Activated T-cell treated with anti-CD3 and anti-CD28 coated beads for 1 hour (primary cell): ENCODE results near the gene SERTM2.
"Not testable (repeated sequence)": the region's sequence is repeated elsewhere in the genome, so short reads cannot be mapped to it uniquely, and the experiment has no call there.

Experiments
- DNase-seq: peaks from one replicate; pipeline ENCODE4 v3.0.0-alpha.2; 2020; ENCODE audit warnings: low read depth

SERTM2 gene

DNA sequence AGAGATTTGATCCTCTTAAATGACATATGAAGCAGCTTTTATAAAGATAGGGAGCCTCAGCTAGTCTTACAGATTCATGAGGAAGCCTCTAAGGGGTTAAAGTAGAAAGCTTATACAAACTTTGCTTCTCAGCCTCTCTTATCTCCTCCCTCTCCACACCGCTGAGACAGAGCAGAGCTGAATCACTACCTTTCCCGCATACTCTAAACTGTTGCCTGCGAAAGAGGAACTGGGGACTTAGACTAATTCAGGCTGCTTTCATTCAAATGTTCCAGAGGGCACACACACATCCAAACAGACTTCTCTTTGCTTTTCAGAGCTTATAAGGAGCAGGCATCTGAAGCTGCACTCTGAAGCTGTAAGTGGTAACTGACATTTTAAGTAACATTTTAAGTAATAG is at the start of gene SERTM2:
SERTM2 (plus strand) TSS at position 169 of the 400 bp plus-strand sequence. CDS start 7,213 bp downstream, outside the sequence.
- no peak for DNase-seq

DNA sequence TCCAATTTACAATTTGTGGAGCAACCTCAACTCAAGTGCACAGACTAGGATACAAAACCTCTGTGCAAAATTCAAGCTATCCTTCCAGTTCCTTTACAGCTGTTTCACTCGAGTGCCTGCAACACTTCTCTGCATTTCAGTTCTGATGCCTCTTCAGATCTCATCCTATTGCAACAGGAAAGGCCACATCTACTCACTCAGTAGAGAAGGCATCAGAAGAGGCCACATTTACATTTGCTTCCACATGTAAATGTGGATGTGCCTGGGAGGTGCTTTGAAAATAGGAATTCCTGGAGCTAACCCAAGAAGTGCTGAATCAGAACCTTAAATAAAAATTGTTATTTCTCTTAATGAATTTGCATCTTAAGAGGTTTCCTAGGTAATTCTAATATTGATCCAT is 45.8 kb upstream of the SERTM2 start:
- DNase-seq, result no peak

DNA sequence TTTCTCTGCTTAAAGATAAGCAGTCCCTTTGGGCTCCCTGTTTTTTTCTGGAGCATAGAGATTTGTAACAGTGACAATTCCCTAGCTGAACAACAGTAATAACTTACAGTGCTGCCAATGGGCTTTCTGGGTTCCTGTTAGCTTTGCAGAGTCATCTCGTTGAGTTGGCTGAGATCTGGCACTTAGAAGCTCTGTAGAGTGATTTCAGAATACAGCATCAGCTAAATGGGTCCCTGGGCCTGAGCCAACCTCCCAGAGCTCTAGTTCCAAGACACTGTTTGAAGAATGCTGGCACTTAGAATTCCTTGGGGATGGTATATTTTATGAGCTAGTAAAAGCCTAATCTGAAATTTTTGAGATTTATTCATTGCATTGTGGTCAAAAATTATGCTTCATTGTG is 43.5 kb upstream of the SERTM2 start:
- no peak for DNase-seq

DNA sequence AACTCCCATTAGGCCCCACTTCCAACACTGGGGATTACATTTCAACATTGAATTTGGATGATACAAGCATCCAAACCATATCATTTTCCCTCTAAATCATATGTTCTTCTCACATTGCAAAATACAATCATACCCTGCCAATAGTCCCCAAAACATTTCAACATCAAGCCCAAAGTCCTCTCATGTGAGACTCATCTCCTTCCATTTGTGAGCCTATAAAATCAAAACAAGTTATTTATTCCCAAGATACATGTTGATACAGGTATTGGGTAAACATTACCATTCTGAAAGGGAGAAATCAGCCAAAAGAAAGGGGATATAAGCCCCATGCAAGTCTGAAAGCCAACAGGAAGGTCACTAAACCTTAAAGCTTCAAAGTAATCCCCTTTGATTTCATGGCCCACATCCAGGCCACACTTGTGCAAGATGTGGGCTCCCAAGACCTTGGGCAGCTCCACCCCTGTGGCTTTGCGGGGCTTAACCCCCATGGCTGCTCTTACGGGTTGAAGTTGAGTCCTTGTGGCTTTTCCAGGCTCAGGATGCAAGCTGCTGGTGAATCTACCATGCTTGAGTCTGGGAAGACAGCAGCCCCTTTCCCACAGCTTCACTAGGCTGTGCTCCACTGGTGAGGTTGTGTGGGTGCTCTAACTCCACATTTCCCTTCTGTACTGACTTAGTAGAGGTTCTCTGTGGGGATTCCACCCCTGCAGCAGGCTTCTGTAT is 40.6 kb upstream of the SERTM2 start:
- no peak for DNase-seq

DNA sequence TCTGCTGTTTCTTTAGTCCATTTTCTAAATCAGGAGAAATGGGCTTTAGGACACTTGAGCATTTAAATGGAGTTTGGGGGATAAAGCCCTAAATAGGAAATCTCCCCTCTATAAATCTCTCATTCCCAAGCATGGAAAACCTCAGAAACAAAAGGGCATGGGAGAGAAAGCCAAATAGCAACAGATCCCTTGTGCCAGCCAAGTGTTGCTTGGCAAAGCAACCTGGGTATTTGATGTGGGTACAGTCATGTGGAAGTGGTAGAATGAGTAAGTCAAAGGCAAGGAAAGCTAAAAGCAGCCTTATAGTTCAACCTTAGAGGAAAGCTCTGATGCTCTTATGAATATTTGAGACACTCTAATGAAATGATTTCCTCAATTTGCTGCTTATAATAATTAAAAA is 29.5 kb upstream of the SERTM2 start:
- DNase-seq, result no peak

DNA sequence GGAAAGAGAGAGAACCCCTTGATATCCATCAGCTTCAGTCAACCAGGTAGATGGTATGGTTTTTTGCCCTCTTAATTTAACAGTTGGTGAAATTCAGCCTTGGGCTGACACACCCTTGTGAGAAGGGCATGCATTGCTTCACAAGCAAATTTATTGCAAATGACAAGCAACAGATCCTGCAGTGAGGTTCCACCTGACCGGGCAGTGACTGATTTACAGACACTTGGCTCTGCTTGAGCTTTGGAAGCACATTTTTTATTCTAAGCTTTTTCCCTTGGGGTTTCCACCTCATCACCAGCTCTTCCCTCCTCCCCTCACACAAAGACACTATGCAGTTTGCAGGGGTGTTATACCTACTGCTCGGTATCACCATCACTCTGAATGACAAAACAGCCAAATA is 28.3 kb upstream of the SERTM2 start:
- no peak for DNase-seq

DNA sequence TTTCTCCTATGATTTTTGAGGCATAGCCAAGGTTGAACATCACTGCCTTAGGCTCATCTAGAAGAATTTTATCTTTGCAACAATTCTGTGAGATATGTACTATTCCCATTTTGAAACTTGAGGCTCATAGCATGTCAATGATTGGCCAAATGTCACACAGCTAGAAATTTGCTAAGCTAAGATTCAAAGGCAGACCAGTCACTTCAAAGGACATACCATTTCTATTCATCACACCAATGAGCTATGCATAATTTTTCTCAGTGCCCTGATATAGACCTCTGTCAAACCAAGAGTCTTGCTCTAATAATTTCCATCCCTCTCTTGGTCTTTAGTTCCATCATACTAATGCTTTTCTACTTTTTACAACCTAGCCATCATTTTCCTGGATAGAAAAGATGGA is 27.6 kb upstream of the SERTM2 start:
- no peak for DNase-seq

DNA sequence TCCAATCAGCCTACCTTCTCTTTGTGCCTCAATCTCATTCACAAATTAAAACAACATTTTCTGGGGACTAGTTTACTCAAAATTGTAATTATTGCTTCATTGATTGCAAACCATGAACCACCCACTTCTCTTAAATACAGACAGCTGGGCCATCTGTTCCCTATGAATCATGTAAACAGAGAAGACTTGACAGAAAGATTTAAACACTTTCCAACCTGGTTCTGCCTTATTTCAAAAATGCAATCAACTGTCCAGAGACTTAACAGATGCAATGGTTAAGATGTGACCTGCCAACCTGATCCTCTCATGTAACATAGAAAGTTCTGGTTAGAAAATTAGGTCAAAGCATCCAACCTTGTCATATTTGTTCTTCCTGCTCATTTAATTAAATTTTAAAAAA is 20.8 kb upstream of the SERTM2 start:
- no peak for DNase-seq

DNA sequence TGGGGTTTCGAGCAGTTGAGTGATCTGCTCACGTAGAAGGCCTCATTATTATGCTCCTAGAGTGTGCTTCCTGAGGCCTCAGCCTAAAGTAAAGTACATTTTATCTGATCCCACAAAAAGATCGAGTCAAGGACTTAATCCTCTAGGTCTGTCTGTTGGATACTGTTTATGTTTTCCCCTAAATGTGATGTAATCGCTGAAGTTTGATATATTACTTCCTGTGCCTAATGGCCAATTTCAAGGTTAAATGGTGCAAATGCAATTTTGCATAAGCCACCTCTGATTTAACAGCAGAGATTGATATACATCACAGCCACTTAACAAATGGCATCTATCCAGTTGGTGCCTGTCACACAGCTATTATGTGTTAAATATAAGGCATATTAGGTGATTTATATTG is 19.4 kb upstream of the SERTM2 start:
- no peak for DNase-seq

DNA sequence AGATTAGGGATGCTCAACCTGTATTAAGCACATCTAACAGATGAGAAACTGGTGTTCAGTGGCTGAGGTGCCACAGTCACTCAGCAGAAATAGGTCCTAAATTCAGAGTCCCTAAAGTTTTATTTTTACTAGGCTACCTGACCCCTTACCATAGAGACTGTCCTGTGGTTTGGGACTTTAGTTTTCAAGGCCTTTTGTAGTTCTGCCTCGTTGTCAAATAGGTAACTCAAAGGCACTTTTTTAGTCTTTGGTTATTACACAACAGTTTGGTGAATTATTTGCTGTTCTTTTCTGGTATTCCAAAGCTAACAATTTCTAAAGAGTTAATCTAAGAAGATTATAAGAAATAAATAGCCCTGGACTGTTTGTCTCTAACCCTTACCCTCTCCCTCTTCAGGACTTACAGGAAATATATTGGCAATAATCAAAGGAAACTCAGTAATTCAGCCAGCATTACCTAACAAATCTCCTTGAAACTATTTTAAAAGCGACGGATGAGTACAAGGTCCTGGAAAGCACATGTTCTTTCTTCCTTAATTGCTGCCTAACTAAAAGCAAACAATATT is 12.8 kb upstream of the SERTM2 start:
- no peak for DNase-seq

DNA sequence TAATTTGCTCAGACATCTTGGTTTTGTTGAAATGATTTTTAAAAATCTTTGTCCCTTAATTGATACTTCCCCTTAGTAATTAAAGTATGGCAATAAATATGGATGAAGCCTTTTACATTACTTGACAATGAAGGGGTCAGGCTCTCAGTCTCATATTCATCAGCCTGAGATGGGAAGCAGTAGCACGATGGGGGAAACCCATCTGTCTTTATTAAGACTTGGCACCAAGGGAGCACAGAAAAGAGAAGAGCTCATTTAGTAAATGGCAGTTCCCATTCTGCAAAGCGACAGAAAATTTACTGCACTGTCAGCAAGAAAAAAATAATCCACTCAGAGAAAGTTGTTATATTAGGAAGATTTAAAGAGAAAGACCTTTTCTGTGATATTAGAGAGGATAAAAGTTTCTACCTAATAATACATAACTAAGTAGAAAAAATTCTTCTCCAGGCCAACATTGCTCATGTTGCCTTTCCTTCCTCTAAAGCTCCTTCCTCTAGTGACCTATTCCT is 7.9 kb upstream of the SERTM2 start:
- no peak for DNase-seq

DNA sequence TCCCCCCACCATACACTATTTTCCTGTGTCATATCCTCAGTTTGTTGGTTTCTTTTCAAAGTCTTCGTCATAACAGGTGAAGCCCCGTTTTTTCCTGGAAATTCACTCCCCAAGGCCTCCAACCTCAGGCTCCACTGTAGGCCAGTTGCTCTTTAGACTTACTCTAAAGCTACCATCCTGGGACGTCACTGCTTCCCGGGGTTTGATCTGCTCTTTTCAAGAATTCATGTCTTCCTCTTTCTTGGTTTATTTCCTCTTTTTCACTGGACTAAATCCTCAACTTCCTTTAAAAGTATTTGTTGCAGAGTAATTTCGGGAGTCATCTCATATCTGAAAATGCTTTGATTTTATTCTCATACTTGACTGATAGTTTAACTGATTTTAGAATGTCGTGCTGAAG is 6.5 kb upstream of the SERTM2 start:
- no peak for DNase-seq

DNA sequence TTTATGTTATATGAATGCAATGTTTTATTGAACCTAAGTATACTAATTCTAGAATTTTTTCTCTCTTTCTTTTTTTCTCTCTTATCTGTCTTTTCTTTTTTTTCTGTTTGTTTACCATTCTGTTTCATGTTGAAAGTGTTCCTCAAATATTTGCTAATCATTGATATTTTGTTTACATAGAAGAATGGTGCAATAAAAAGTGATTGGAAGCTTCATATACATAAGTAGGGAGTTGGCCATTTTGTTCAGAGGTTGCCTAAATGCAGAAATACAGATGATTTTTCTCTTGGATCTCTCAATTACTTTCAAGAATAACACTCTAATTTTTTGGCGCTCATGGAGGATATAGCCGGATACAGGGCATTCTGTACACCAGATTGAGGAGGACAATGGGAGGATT is 5.7 kb upstream of the SERTM2 start:
- no peak for DNase-seq

DNA sequence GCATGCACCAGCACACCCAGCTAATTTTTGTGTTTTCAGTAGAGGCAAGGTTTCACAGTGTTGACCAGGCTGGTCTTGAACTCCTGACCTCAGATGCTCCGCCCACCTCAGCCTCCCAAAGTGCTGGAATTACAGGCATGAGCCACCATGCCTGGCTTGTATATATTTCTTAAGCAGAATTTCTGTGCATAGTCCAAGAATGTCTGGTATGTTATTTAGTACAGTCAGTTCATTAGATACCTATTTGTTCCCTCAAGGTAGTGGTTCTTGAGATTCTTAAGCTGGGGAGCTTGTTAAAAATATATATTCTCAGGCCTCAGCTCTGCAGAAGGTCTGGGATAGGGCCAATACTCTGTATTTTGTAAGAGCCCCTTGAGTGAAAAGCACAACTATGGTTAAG is 4.6 kb upstream of the SERTM2 start:
- no peak for DNase-seq

DNA sequence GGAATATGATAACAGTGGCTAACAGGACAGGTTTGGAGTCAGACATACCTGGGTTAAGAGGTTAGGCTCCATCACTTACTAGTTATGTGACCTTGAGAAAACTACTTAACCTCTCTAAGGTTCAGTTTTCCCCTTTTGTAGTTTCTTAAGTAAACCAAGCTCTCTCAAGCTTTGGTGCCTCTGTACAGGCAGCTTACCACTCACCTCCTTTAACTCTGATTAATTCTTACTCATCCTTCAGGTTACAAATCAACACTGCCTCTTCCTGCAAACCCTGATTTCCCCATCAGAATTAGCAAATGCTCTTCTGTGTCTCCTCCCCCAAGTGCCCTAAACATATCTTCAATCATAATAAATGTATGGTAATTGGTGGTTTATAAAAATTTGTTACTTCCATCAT is 3.5 kb upstream of the SERTM2 start:
- no peak for DNase-seq

DNA sequence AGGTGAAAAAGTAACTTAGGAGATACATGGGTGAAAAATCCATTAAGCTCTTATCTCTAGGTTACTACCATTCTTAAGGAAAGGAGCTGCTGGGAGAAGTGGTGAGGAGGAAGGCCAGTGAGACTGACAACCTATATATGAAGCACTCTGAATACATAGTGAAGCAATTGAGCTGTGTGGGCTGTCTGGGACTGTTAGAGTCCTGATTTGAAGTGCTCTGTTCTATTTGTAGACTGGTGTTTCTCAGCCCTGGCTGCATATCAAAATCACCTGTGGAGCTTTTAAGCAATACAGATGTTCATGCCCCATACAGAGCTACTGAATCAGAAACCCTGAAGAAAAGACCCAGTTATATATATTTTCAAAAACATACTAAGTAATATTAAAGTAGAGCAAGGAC is 3.9 kb downstream of the SERTM2 start:
- no peak for DNase-seq

DNA sequence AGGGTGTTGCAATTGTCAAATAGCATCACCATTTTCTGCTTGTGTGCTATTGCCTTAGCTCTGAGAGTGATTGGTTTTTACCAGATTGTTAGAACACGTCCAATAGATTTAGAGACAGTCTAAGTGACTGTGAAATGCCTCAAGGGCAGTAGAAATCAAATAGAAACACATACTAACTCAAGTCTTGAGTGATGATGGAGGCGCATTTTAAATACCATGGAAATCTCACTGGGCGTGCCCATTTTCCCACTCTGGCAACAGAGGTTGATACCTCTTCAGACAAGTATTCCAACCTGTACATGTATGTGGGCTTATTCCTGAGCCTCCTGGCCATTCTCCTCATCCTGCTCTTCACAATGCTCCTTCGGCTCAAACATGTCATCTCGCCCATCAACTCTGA is 7.2 kb downstream of the SERTM2 start:
- no peak for DNase-seq

DNA sequence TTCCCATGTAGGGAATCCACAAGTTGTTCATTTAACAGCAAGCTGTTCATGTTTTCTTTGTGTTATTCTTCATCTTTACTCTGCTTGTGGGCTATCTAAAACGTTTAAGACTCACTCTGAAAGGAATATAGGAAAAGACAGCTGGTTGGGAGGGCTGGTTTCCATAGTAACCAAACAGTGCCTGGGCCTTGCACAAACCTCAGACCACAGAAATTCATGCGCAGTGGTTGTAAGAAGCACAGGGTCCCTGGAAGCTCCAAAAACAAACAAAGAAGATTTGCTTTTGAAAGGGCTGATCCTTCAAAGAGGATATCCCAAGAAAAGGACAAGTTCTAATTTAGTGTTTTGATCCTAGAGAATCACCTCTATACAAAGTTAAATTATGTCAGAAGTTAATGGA is 7.8 kb downstream of the SERTM2 start:
- DNase-seq, result no peak

DNA sequence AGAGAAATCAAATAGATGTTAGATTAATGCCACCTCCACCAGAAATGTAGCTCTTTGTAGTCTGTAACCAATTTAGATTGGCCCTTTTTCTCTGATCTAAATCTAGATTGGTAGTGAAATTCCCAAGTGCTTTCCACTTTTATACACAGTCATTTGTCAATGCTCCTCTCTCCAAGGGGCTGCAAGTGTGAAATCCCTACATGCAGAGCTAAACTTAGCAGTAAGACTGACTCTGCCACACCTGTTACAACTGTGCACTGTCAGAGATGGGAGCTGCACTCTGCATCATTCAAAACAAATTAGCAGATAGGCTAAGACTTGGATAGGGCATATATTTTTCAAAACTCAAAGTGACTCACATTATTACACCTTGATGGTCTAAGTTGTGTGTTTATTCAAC is 9.1 kb downstream of the SERTM2 start:
- no peak for DNase-seq

DNA sequence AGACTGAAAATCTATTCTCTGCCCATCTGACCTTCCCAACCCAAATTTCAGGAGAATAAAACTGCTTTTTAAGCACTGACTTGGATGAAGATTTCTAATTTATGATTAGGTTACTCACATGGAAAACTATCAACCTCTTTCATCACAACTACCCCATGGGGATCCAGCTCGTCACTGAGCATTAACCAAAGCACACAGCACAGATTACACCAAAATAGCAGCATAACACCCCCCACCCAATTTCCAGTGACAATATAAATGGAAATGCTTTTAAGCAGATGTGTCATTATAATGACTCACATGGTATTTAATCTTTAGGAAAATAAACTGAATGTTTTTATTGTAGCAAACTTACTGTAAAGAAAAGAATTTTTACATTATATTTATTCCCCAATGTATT is 9.7 kb downstream of the SERTM2 start:
- no peak for DNase-seq

DNA sequence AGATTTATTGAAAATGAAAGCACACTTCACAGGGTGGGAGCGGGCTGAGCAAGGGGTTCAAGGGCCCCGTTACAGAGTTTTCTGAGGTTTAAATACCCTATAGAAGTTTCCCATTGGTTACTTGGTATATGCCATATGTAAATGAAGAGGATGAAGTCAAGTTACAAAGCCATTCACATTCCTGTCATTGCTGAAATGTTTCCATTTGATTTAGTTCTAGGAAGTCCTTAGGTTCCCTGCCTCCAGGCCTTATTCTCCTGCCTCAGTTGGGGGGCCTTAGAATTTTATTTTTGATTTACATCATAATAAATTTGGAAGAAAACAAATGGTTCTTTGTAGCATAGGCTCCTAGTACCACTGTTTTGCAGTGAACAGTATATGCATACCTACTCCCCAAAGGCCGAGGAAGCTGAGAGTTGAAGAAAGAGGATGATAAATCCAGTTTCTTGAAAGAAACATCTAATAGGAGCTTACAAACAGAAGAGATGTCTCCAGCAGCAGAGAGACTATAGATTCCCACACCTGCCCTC is 31.8 kb downstream of the SERTM2 start:
- no peak for DNase-seq

DNA sequence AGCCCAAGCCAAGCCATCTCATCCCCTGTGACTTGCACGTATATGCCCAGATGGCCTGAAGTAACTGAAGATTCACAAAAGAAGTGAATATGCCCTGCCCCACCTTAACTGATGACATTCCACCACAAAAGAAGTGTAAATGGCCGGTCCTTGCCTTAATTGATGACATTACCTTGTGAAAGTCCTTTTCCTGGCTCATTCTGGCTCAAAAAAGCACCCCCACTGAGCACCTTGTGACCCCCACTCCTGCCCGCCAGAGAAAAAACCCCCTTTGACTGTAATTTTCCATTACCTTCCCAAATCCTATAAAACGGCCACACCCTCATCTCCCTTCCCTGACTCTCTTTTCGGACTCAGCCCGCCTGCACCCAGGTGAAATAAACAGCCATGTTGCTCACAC is 37.8 kb downstream of the SERTM2 start:
- DNase-seq, result not testable (repeated sequence)

DNA sequence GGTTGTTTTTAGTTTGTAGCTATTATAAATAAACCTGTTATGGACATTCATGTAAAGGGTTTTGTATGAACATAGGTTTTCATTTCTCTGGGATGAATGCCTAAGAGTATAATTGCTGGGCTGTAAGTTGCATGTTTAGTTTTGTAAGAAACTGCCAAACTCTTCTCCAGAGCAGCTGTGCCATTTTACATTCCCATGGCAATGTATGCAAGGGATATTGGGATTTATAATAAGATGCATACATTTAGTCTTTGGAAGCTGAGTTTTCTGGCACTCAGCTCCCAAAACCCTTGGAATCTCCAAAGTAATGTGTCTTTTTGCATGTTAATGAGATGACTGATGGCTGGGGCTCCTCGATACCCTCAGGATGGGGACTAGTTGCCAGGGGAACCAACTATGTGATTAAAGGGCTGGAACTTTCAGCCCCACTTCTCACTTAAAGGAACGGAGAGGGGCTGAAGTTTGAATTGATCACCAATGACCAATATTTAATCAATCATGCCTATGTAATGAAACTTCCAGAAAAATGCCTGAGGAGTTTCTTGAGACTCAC is 44.0 kb downstream of the SERTM2 start:
- no peak for DNase-seq

DNA sequence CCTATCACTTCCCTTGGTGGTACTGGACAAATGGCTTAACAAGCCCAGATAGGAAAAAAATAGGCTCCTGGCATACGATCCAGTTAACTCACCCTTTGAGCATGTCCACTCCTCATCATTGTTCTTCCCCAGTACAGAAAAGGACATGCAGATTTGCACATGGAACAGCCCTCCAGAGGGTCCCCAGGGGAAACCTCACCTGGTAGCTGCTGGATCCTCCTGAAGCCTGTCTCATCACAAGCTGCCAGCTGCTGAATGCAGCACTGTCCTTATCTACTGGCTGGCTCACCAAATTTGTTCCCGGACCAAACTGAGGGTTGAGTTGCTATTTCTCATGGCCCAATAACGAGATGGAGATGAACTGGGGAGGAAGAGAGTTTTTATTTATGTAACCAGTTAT is 49.4 kb downstream of the SERTM2 start:
- no peak for DNase-seq
